CD4-positive, alpha-beta T cell treated with Interleukin-17A for 1 hour (primary cell): ENCODE results near the gene SLC12A9.
"Not testable (repeated sequence)": the region's sequence is repeated elsewhere in the genome, so short reads cannot be mapped to it uniquely, and the experiment has no call there.

Experiments used
- DNase-seq: peaks from one replicate; pipeline ENCODE4 v3.0.0-alpha.2; 2020

The SLC12A9 gene

GRCh38 chr7:100897772-100898454 lies 45.4 kb downstream of the SLC12A9 start:
- DNase-seq, result no peak

GRCh38 chr7:100899432-100899831 lies 46.9 kb downstream of the SLC12A9 start:
- DNase-seq, result no peak

- DNase-seq, result no peak
These were observed 48.5 kb downstream of the SLC12A9 start for GRCh38 chr7:100900978-100901377.

GRCh38 chr7:100901921-100902332 lies 49.4 kb downstream of the SLC12A9 start:
- DNase-seq, result no peak

GRCh38 chr7:100902638-100903037 lies 50.1 kb downstream of the SLC12A9 start:
- DNase-seq, result no peak

- no peak for DNase-seq
These were observed 56.0 kb downstream of the SLC12A9 start for GRCh38 chr7:100908512-100908911.

GRCh38 chr7:100910443-100910842 lies 57.9 kb downstream of the SLC12A9 start:
- not testable (repeated sequence) for DNase-seq

- DNase-seq, result no peak
These were observed 59.0 kb downstream of the SLC12A9 start for GRCh38 chr7:100911484-100911883.

- DNase-seq, result no peak
These were observed 61.8 kb downstream of the SLC12A9 start for GRCh38 chr7:100914208-100914878.

- DNase-seq, result no peak
These were observed 62.5 kb downstream of the SLC12A9 start for GRCh38 chr7:100914879-100915447.
